GM21447 (cell line): ENCODE data around the gene PCDH15.

Source experiments
- ATAC-seq: cut with Tn5 transposase; IDR thresholded peaks from one replicate; pipeline ENCODE4 v1.9.1; 2021; ENCODE audit not compliant: unreplicated experiment

The PCDH15 gene

DNA sequence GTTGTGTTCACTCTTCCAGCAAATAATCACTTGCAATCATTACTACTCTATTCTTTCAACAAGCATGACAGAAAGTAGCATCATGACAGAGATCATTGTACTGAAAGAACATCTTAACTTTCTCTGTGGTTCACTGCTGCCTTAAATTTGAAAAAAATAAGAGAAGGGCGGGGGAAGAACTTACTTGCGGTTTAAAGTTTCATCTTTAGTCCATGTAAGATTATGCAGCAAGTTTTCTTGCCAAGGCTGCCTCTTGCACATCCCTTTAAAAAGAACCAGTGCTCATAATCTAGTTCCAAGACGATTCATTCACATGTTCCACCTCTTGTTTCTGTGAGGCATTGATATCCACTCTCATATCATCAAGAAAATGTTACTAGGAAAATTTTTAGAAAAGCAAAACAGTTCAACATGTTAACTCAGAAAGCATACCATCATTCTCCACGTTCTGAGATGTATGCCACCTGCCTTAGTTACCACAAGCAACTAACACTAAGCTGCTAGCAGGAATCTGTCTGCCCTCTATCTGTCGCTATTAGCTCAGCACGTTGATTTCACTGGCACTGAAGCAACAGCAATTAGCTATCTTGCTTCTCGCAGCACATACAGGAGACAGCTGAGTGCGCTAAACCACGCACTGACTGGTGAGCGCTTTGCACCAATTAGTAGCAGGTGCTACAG is at the start of gene PCDH15:
PCDH15 (minus strand) TSS at position 491 of the 681 bp plus-strand sequence. CDS start 136,969 bp downstream, outside the sequence.
- no peak for ATAC-seq

DNA sequence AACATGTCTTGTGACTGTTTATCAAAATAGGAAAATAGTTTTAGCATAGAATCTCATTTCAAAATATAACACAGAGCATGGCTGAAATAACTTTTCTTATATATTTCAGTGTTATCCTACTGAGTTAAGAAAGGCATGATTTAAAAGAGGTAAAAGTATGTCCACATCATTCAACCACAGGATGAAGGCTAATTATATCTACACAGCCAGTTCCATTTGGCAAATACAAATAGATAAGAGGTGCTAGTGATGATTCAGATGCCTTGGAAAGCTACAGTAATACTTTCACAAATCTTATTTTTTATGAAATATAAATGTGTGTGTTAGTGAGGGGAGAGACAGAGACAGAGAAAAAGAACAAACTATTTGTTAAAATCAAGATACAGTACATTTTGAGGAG is 42.9 kb upstream of the PCDH15 start:
- ATAC-seq, result no peak

- ATAC-seq, result no peak
These were observed 42.1 kb upstream of the PCDH15 start for GRCh38 chr10:54843085-54843646.

- ATAC-seq, result no peak
These were observed 36.4 kb upstream of the PCDH15 start for GRCh38 chr10:54837479-54837878.

GRCh38 chr10:54833029-54833428 is 32.0 kb upstream of the PCDH15 start:
- ATAC-seq, result no peak

GRCh38 chr10:54826994-54827560 is 26.0 kb upstream of the PCDH15 start:
- no peak for ATAC-seq

- ATAC-seq, result no peak
These were observed 14.6 kb upstream of the PCDH15 start for GRCh38 chr10:54815583-54815982.

GRCh38 chr10:54808186-54808935 is 7.3 kb upstream of the PCDH15 start:
- no peak for ATAC-seq

DNA sequence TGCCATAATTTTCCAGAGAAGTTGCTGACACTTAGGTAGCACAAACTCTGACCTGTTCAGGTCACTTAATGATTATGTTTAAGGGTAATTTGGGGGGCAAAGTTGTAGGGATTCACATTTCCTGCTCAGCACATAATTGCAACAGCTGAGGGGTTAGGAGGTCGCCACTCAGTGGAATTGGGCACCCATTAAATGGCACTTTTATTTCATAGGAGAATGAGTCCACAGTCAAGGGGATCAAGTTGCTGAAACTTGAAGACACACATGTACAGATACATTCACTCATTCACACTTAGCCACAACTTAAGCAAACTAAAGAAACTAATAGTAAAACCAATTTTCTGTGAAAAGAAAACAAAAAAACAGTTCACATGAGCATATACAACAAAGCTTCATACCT is 1.5 kb downstream of the PCDH15 start:
- ATAC-seq, result no peak

DNA sequence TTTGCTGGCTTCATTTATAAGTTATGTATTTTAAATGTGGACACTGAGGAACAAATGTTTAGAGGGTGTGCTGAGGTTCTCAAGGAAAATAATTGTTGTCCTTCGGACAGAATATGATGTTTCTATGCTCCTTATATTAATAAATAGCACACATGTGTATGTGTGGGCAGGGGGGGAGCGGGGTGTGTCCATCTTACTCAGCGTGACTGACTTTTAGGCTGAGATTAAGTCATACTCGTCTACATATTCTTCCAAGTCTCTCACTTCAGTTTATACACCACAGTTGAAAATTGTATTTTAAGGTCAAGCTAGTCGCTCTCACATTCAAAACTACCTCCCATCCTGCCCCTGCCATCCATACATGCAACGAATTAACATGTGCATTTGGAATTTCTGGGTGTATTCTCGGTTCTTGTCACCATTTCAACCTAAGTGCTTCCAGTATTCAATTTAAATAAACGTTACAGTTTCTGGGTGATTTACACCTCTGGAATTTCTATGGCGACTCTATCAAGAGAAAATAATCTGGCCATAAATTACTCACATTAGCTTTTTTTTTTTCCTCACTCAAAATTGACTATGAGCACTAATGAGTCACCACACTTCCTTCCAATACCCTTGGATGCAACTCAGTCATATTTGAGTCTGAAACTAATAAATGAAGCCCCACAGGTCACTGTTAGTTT is 3.3 kb downstream of the PCDH15 start:
- ATAC-seq, result no peak

DNA sequence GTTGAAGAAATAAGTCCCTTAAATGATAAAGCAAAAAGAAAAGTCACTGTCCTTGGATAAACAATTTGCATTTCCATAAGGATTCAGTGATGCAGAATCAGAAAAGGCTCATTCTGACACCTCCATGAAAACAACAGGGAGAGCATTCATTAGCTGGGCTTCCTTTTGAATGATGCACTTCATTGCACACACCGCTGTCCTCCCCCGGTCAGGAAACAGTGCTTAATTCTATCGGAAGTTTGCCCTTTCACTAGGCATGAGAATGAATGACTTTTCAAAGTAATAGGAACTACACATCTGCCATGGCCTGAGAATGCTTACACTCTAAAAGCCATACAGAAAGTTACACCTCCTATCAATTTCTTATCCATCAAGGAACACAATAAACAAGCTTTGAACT is 4.2 kb downstream of the PCDH15 start:
- ATAC-seq, result no peak

DNA sequence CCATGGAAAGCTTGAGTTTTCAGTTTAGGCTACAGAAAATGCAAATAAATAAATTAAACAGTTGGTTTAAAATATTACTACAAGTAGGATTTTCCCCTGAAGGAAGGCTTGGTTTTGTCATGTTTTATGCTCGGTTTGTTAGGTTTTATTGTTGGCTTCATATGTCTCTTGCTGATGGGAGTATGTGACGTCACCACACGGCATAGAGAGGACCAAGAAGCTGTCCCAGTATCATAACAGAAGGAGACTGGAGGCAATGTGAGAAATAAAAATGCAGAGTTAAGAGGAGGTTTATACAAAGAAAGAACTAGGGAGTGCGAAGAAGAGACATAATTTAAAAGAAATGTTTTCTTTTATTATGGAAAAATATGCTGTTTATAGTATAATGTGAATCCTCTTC is 24.4 kb downstream of the PCDH15 start:
- no peak for ATAC-seq

GRCh38 chr10:54772468-54773122 is 28.4 kb downstream of the PCDH15 start:
- no peak for ATAC-seq

DNA sequence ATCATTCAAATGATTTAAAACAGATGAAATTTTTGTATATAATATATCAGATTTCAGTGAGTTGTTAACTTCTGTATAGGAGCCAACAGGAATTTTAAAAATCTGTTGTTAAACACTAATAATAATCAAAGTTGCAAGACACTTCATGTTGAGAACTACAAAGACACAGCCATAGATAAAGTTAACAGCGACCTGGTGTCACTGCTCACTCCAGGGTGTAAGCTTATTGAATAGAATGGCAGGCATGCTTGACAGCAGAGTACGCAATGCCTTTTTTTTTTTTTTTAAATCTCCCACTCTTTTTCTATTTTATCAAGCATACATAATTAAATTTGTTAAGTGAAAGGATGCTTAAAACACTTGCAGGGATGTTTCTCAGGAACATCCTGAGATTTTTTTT is 32.0 kb downstream of the PCDH15 start:
- no peak for ATAC-seq

DNA sequence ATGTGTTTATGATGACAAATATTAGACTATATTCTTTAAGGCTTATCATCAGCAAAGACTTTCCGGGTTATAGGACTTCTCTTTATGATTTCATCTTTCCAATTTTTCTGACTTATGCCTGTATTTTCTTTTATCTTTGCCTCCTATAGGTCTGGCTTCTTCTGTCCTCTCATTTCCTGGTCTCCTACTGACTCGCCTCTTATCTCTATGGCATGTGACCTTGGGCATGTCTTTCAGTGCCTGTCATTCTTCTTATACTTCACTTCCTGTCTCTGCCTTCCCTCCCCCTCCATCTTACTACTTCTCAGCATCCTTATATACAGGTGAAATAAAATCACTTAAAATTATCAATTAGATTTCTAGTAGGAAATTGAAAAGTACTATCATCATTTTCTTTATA is 42.2 kb downstream of the PCDH15 start:
- ATAC-seq, result no peak

DNA sequence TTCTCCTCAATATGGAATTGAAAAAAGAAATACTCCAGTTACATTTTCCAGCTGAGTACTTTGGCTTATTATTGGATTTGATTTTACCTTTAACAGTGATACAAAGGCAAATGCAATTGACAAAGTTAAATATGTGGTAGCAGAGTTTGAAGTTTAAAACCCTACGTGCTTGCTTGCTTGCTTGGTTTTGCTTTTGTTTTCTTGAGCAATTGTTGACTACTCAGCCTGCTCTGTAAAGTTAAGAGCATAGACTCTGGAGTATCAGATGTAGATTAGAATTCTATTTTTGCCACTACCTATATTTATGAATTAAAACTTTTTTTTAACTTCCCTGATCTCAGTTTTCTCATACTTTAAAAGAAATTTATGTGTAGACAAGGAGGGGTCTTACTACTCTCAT is 51.4 kb downstream of the PCDH15 start:
- ATAC-seq, result no peak

- ATAC-seq, result no peak
These were observed 55.6 kb downstream of the PCDH15 start for GRCh38 chr10:54745436-54745835.

- no peak for ATAC-seq
These were observed 58.6 kb downstream of the PCDH15 start for GRCh38 chr10:54742416-54742815.

DNA sequence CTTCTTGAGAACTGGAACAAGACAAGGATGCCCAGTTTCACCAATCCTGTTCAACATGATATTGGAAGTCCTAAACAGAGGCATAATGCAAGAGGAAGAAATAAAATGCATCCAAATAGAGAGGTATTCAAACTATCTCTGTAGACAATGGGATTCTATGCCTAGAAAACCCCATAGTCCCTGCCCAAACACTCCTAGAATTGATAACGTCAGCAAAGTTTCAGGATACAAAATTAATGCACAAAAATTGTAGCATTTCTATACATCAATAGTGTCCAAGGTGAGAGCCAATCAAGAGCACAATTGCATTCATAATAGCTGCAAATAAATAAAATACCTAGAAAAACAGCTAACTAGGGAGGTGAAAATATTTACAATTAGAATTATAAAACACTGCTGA is 72.5 kb downstream of the PCDH15 start:
- no peak for ATAC-seq

- ATAC-seq, result no peak
These were observed 79.0 kb downstream of the PCDH15 start for GRCh38 chr10:54722075-54722474.

GRCh38 chr10:54710918-54711317 is 90.1 kb downstream of the PCDH15 start:
- no peak for ATAC-seq
